Naive B cell (primary cell): ENCODE measurements around the gene GP9. TPM values are rescaled to one million over a fixed set of nuclear protein-coding genes. Genes with fewer than 3 reads are reported as not detected.

Experiments used
- ATAC-seq, 2 donors: fragments of 150-1000 bp; cut with Tn5 transposase; 2 replicates each; pipeline ENCODE4 v1.10.0; 2021; ENCODE audit warnings: low read depth in 2 of 2, mild to moderate bottlenecking in 2 of 2, moderate library complexity in 2 of 2
- DNase-seq: peaks from one replicate; pipeline ENCODE4 v3.0.0; 2022
- H3K27ac Mint-ChIP-seq, 6 donors: one replicate each; pipeline ENCODE4 v1.8.0; 2020 to 2022; ENCODE audit warnings: mild to moderate bottlenecking in 6 of 6, mixed read lengths in 6 of 6, moderate library complexity in 5 of 6, inconsistent platforms in 2 of 6
- H3K27me3 Mint-ChIP-seq, 3 donors: one replicate each; pipeline ENCODE4 v1.8.0; 2021 to 2022; ENCODE audit warnings: mixed read lengths in 3 of 3, mild to moderate bottlenecking in 1 of 3
- H3K36me3 Mint-ChIP-seq, 2 donors: one replicate each; pipeline ENCODE4 v1.8.0; 2020 to 2022; ENCODE audit warnings: mixed read lengths in 2 of 2, inconsistent platforms in 1 of 2, mild to moderate bottlenecking in 1 of 2
- H3K4me1 Mint-ChIP-seq, 3 donors: one replicate each; pipeline ENCODE4 v1.8.0; 2020 to 2022; ENCODE audit warnings: mixed read lengths in 3 of 3, inconsistent platforms in 1 of 3, mild to moderate bottlenecking in 1 of 3, moderate library complexity in 1 of 3
- H3K4me3 Mint-ChIP-seq, 8 donors: one replicate each; pipeline ENCODE4 v1.8.0; 2020 to 2022; ENCODE audit warnings: mild to moderate bottlenecking in 8 of 8, mixed read lengths in 8 of 8, moderate library complexity in 8 of 8, inconsistent platforms in 2 of 8
- H3K9me3 Mint-ChIP-seq, 7 donors: one replicate each; pipeline ENCODE4 v1.8.0; 2020 to 2022; ENCODE audit warnings: mixed read lengths in 7 of 7, mild to moderate bottlenecking in 5 of 7, inconsistent platforms in 2 of 7, moderate library complexity in 1 of 7
- polyA plus RNA-seq, 6 donors: library from polyadenylated mRNA; unstranded; fragments of 300-500 nt; fragmentation: Illumina TruSeq; gene quantifications; one replicate each; pipeline ENCODE4 v1.2.3, GENCODE V29; 2021; ENCODE audit warnings: low read depth in 6 of 6

The GP9 gene
- polyA plus RNA-seq, 6 donors from 2014 or later, result 0.99 to 6.8 (median 4.1) TPM

DNA sequence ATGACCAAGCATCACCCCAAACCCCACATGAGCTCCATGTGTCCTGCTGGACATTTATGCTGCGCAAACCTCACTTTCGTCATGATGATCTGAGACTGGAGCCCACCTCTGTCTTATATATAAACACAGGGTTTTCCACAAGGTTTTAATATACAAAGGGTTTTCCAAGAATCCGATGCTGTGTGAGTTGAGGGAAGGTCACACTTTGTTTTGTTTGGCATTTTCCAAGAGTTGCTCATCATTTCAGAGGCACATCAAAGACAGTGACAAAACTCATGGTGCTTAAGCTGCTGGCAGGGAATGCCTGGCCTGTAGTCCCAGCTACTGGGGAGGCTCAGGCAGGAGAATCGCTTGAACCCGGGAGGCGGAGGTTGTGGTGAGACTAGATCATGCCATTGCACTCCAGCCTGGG, 39.4 kb upstream of the GP9 start:
- no peak for ATAC-seq
- H3K27me3 Mint-ChIP-seq, result no peaks in the 10 kb centered on the region
- H3K9me3 Mint-ChIP-seq, result peaks cover 0 to 5% (median 0%) of the 10 kb centered on the region in 7 donors
- H3K4me1 Mint-ChIP-seq, result peaks cover 18 to 38% (median 37%) of the 10 kb centered on the region in 3 donors
- no peaks in the 10 kb centered on the region for H3K36me3 Mint-ChIP-seq
- H3K27ac Mint-ChIP-seq, result peak overlapping the region in 4 of 6 donors; percentile 12 to 94 (median 74)
- no peak overlapping the region for H3K4me3 Mint-ChIP-seq
- no peak for DNase-seq

DNA sequence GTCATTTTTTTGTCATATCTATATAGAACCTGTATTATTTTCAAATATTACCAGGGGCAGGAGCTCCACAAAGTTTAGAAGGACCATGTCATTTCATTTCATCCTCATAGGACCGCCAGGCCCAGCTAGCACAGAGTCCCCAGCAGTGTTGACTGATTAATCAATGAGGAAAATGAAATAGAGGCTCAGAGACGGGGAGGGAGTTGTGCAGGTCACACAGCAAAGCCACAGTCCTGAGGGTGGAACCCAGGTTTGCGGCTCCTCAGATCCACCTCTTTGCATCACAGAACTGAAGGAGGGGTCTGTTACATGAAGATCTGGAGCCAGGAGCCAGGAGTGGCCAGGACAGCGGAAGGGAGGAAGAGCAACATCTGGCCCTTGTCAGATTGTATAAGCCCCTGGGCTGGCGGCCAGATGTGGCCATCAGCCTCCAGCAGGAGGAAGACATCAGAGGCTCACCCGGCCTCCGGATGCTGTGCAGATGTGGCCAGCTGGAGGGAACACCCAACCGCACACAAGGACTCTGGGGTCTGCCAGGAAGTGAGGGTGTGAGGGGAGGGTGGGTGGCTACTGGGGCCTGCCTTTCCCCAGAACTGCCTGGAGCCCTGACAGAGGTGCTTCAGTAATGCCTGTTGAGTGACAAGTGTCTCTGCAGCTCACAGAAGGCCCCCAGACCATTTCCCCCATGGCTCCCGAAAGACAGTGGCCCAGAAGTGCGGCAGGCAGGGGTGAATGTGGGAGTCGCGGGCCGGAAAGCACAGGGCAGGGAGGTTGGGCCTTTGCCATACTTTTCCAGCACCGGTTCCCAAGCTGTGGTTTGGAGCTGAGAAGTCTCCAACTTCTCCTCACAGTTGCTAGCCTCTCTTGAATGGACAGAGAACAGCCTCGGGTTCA, 38.2 kb upstream of the GP9 start:
- no peak overlapping the region for H3K4me3 Mint-ChIP-seq
- H3K36me3 Mint-ChIP-seq, result no peaks in the 10 kb centered on the region
- ATAC-seq, result no peak
- H3K27me3 Mint-ChIP-seq, result no peaks in the 10 kb centered on the region
- H3K27ac Mint-ChIP-seq, result peak overlapping the region in 4 of 6 donors; percentile 71 to 94 (median 83)
- peaks cover 0 to 2% (median 0%) of the 10 kb centered on the region in 7 donors for H3K9me3 Mint-ChIP-seq
- no peak for DNase-seq
- H3K4me1 Mint-ChIP-seq, result peaks cover 12 to 34% (median 33%) of the 10 kb centered on the region in 3 donors

DNA sequence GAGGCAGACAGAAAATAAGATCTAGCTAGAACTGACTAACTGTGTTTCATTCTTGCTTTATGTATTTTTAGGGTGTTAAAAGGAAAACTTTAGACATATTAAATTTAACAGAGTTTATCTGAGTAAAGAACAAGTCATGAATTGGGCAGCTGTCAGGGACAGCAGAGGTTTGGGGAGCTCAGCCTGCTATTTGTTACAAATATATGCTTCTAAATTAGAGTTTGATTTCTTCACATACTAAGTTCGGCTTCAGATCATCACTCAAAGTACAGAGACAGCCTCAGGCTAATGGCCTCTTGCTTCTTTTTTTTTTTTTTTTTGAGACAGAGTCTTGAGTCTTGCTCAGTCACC, 37.6 kb upstream of the GP9 start:
- peak overlapping the region in 1 of 6 donors; percentile 10 for H3K27ac Mint-ChIP-seq
- H3K27me3 Mint-ChIP-seq, result no peaks in the 10 kb centered on the region
- H3K36me3 Mint-ChIP-seq, result no peaks in the 10 kb centered on the region
- ATAC-seq (no peak), DNase-seq (no peak)
- peaks cover 6 to 28% (median 27%) of the 10 kb centered on the region in 3 donors for H3K4me1 Mint-ChIP-seq
- peaks cover 0 to 2% (median 0%) of the 10 kb centered on the region in 7 donors for H3K9me3 Mint-ChIP-seq
- H3K4me3 Mint-ChIP-seq, result no peak overlapping the region

DNA sequence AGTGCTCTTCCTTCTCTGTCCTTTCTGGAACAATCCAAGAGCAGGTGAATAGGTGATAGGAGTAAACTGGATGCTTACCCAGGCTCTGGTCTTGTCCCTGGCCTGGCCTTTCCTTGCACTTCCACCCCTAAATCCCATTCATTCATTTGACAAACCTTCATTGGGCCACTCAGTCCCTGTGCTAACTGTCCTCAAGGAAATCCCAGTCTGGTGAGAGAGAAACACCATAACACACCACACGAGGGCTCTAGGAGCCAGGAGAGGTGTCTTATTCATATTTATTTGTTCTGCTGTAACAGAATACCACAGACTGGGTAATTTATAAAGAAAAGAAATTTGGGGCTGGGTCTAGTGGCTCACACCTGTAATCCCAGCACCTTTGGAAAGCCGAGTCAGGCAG, 36.7 kb upstream of the GP9 start:
- Mint-ChIP-seq H3K4me3 (peak overlapping the region in 1 of 8 donors; percentile 5), H3K27me3 (no peaks in the 10 kb centered on the region), H3K4me1 (peaks cover 5 to 21% (median 20%) of the 10 kb centered on the region in 3 donors), H3K27ac (peak overlapping the region in 3 of 6 donors; percentile 47 to 98 (median 62)), H3K36me3 (no peaks in the 10 kb centered on the region), H3K9me3 (peaks cover 0 to 2% (median 0%) of the 10 kb centered on the region in 7 donors)
- DNase-seq (no peak), ATAC-seq (no peak)

DNA sequence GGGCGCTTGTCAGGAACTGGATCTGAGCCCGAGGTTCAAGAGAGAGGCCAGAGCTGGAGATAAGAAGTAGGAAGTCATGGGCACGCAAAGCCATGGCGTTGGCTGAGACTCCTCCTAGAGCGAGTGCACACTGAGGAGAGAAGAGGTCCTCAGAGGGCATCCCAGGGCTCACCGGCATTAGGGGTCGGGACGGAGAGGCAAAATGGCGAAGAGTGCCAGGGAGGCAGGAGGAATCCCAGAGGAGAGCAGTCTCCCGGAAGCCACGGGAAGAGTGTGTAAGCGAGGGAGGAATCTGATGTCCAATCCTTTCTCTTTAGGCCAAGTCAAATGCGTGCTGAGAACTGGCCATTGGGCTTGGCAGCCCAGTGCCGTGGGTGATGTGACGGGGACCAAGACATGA, 35.5 kb upstream of the GP9 start:
- no peak for DNase-seq
- H3K4me1 Mint-ChIP-seq, result peaks cover 5 to 19% (median 16%) of the 10 kb centered on the region in 3 donors
- ATAC-seq, result no peak
- H3K9me3 Mint-ChIP-seq, result peaks cover 0 to 2% (median 0%) of the 10 kb centered on the region in 7 donors
- H3K4me3 Mint-ChIP-seq, result peak overlapping the region in 4 of 8 donors; percentile 13 to 75 (median 48)
- H3K27me3 Mint-ChIP-seq, result no peaks in the 10 kb centered on the region
- H3K27ac Mint-ChIP-seq, result peak overlapping the region; percentile 40 to 100 (median 98)
- no peaks in the 10 kb centered on the region for H3K36me3 Mint-ChIP-seq

DNA sequence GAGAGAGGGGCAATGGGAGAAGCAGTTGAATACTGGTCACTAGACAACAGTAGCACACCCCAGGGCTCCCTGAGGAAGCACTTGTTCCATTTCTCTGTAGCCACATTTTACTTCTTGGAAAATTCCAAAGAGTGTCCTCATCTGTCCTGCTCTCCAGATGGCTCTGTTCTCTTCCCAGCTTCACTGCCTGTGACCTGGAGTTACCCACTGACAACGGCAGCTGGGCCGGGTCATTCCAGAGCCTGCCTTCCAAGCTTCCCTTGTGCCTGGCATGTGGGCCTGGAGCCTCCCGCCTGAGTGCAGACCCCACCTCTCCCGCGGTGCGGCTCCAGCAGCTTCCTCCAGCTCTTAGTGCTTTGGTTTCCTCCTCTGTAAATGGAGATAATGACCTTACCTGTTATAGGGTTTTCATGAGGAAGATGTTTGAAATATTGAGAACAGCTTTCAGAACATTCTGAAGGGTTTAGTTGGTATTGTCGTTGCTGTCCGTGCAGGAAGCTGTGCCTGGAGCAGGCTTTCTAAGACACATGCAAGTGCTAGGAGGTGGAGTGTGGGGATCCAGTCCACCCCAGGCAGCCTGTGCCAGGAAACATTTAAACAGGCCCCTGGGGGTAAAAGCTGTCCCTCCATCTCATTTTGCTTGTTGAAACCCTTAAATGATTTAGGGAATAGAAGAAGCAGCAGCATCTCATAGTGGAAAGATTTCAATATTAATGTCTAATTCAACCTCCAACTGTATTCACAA, 34.7 kb upstream of the GP9 start:
- peak overlapping the region; percentile 98 to 100 (median 99) for H3K27ac Mint-ChIP-seq
- no peaks in the 10 kb centered on the region for H3K36me3 Mint-ChIP-seq
- no peaks in the 10 kb centered on the region for H3K27me3 Mint-ChIP-seq
- ATAC-seq, result no peak
- peak overlapping the region; percentile 31 to 94 (median 80) for H3K4me3 Mint-ChIP-seq
- no peak for DNase-seq
- peaks cover 0 to 2% (median 0%) of the 10 kb centered on the region in 7 donors for H3K9me3 Mint-ChIP-seq
- peaks cover 5 to 19% (median 16%) of the 10 kb centered on the region in 3 donors for H3K4me1 Mint-ChIP-seq

DNA sequence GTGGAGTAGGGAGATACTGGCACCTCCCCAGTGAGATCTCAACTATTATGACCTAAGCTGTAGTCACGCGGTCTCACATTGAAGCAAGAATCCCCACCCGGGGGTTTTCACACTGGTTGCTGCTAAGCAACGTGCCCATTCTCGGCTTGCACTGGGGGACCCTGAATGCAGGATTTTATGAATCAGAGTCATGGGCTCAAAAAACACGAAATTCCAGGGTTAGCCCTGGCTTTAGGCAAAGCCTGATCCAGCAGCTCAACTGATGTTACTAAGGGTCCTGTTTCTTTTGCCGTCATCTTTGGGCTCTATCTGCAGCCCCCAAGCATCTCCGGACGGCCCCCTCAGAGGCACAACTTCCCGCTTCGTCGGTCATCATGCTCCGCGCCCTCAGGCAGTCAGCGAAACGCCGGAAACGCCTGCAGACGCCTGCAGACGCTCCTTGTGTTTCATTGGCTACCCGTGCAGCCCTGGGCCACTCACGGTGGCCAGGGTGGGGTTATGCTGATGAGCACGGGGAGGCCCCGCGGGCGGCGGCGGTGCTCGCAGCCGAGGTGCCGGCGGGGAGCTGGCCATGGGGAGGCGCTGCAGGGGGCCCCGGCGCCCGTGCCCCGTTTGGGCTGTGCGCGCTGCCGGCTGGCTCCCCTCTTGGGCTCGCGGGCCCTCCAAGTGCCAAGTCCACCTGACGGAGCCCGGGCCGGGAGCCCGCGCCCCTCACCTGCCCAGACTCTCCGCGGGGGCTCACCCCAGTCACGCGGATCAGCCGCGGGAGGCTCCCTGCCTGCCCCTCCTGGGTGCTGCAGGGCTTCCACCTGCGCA, 33.6 kb upstream of the GP9 start:
- Mint-ChIP-seq H3K27me3 (no peaks in the 10 kb centered on the region), H3K36me3 (no peaks in the 10 kb centered on the region), H3K9me3 (peaks cover 0 to 2% (median 0%) of the 10 kb centered on the region in 7 donors), H3K4me3 (peak overlapping the region; percentile 65 to 94 (median 85)), H3K27ac (peak overlapping the region; percentile 98 to 100 (median 99)), H3K4me1 (peaks cover 5 to 19% (median 16%) of the 10 kb centered on the region in 3 donors)
- ATAC-seq, result peak; percentile 92 to 94
- peak; percentile 93 for DNase-seq

DNA sequence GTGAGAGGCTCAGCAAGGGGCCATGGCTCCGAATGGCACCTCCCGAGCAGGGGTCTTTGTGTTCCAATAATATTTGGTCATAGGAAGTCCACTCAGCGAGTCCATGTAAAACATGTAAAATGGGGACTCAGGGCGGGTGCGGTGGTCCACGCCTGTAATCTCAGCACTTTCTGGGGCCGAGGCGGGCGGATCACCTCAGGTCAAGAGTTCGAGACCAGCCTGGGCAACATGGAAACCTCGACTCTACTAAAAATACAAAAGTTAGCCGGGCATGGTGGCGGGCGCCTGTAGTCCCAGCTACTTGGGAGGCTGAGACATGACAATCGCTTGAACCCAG, 33.1 kb upstream of the GP9 start:
- Mint-ChIP-seq H3K4me3 (peak overlapping the region in 4 of 8 donors; percentile 29 to 74 (median 57)), H3K27ac (peak overlapping the region in 2 of 6 donors; percentile 38 to 98), H3K4me1 (peaks cover 5 to 19% (median 16%) of the 10 kb centered on the region in 3 donors), H3K36me3 (no peaks in the 10 kb centered on the region), H3K9me3 (peaks cover 0 to 2% (median 0%) of the 10 kb centered on the region in 7 donors), H3K27me3 (peaks cover 0 to 5% (median 0%) of the 10 kb centered on the region in 3 donors)
- no peak for DNase-seq
- ATAC-seq, result no peak

DNA sequence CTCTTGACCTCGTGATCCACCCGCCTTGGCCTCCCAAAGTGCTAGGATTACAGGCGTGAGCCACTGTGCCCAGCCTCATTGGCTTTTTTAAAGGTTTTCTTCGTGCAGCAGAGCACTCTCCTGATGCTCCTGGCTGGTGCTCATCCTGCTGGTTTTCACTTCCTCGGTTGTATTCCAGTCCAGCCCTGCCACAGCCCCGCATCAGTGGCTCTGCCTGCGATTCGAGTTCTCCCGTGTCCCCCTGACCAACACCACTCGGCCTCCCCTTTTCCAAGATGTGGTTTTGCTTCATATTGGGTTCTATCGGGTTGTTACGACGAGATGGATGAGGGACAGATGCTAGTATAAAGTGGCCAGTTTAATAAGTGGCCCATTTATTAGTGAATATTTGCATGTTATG, 31.7 kb upstream of the GP9 start:
- Mint-ChIP-seq H3K9me3 (peaks cover 0 to 2% (median 0%) of the 10 kb centered on the region in 7 donors), H3K27ac (peak overlapping the region in 2 of 6 donors; percentile 8 to 87), H3K27me3 (peaks cover 0 to 7% (median 5%) of the 10 kb centered on the region in 3 donors), H3K4me3 (peak overlapping the region in 5 of 8 donors; percentile 2 to 76 (median 19)), H3K36me3 (no peaks in the 10 kb centered on the region), H3K4me1 (peaks cover 5 to 19% (median 16%) of the 10 kb centered on the region in 3 donors)
- DNase-seq, result no peak
- ATAC-seq, result no peak

DNA sequence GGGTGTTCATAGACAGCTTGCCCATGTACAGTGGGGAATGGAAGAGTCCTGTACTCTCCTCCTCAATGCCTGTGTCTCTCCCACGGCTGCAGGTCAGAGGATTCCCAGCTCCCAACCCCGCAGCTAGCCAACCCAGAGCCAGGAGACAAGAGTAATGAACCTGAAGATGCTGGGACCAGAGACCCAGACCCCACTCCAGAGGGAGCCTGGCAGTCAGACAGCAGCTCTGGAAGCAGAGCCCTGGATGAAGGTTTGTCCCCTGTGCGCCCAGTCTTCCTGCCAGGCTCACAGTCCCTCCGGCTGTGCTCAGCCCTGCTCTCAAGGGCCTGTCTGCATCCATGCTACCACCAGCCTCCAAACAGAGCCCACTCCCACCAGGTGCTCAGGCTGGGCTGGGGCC, 30.0 kb upstream of the GP9 start:
- H3K27ac Mint-ChIP-seq, result no peak overlapping the region
- H3K9me3 Mint-ChIP-seq, result no peaks in the 10 kb centered on the region

DNA sequence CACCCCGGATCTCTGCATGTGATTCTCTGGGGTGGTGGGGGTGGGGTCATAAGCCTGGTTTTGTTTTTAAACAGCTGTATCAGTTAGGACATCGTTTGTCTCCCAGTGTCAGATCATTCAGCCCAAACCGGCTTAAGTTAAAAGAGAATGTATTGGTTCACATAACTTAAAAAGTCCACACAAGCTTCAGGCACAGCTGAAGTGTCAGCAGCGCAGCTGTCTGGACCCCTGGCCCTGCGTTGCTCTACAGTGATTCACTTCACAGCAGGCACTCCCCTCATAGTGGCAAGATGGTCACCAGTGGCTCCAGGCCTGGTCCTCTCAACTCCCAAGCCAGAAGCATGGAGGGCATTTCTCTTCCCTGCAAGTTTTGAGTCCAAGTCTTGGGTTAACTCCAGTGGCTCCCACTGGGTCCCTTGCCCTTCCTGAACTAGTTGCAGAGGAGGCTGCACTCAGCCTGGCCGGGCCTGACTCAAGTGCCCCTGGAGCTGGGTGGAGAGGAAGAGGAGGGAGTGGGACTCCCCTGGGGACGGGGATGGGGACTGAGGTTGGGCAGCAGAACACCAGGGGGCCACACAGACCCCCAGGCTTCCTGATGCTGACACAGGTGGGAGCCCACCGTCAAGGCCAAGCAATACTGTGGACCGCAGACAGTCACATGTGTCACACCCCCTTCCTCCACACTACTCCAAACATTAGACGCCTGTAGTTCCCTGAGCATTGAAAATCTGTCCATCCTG, 28.9 kb upstream of the GP9 start:
- Mint-ChIP-seq H3K36me3 (no peaks in the 10 kb centered on the region), H3K27me3 (peaks cover 5 to 8% (median 8%) of the 10 kb centered on the region in 3 donors), H3K4me3 (no peak overlapping the region), H3K27ac (peak overlapping the region in 3 of 6 donors; percentile 58 to 78 (median 69)), H3K9me3 (no peaks in the 10 kb centered on the region), H3K4me1 (peaks cover under 1 to 4% (median 4%) of the 10 kb centered on the region in 3 donors)
- no peak for DNase-seq
- no peak for ATAC-seq

More for the DNA sequence above, 30.0 kb upstream of the GP9 start:
- Mint-ChIP-seq H3K27me3 (peaks cover 5 to 8% (median 8%) of the 10 kb centered on the region in 3 donors), H3K4me3 (no peak overlapping the region), H3K4me1 (peaks cover 5 to 14% (median 13%) of the 10 kb centered on the region in 3 donors), H3K36me3 (no peaks in the 10 kb centered on the region)
- ATAC-seq (no peak), DNase-seq (no peak)

DNA sequence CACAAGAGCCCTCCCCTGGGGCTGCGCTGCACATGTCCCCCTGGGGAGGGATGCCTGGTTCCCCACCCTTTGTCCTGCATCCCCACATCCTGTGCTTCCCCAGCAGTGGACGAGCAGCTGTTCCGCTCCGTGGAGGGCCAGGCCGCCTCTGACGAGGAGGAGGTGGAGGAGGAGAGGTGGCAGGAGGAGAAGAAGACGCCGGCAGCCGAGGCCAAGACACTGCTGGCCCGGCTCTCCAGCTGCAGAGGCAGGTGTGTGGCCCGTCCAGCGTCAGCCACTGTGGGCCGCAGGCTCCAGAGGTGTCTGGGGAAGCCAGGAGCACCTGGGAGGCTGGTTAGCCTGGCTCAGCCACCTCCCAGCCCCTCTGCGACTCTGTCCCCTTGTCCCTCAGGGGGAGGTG, 27.9 kb upstream of the GP9 start:
- Mint-ChIP-seq H3K27me3 (peaks cover 5 to 8% (median 8%) of the 10 kb centered on the region in 3 donors), H3K9me3 (no peaks in the 10 kb centered on the region), H3K4me3 (no peak overlapping the region), H3K4me1 (no peaks in the 10 kb centered on the region), H3K36me3 (no peaks in the 10 kb centered on the region), H3K27ac (no peak overlapping the region)
- ATAC-seq (no peak), DNase-seq (no peak)
